Hematopoietic multipotent progenitor cell (in vitro differentiated cells): ENCODE measurements around the gene CYBA. TPM values are rescaled to one million over a fixed set of nuclear protein-coding genes. Genes with fewer than 3 reads are reported as not detected.

Experiments
- DNase-seq, 3 donors: peaks; one replicate each; pipeline ENCODE4 v3.0.0-alpha.2; 2011 to 2015; ENCODE audit warnings: low read depth in 2 of 3, low spot score in 2 of 3
- total RNA-seq: library from RNA; depleted of rRNA; stranded (reverse); fragments of >200 nt; gene quantifications from one replicate; pipeline ENCODE4 v1.2.3, GENCODE V29; 2012

Gene CYBA
- total RNA-seq, 1 donor: 325 TPM

DNA sequence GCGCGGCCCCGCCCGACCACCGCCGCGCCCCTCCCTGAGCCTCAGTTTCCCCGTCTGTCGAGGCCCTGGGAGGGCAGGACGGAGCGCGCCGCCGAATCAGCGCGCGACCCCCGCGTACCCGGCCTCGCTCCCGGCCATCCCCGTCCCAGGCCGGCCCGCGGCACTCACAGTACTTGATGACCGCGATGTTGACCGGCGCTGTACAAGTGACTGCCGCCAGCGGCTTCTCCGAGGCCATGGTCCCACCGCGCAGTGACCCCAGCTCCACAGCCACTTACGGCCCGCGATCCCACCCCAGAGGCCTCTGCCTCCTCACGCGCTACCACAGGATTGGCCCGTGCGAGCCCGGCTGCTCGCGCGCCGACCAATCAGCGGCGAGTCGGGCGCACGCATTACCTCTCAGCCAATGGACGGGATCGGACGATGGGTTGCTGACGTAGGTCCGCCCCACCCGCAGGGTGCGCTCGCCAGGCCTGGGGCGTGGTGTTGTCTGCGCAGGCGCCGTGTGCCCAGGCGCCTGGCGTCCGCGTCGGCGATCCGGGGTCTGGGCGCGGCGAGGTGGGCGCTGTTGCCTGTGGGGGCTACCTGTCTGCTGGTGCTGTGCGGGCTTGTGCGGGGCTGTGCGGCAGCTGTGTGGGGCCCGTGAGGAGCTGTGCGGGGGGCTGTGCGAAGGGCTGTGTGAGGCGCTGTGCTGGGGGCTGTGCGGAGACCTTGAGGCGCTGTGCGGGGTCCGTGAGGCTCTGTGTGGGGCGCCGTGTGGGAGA, 12.2 kb upstream of the CYBA start, which contains the start of gene MVD:
TSS of gene MVD (minus strand) at position 249 of the 764 bp plus-strand sequence. CDS start at position 238, 11 bp downstream.
- peak; percentile 87 to 97 (median 96) for DNase-seq

DNA sequence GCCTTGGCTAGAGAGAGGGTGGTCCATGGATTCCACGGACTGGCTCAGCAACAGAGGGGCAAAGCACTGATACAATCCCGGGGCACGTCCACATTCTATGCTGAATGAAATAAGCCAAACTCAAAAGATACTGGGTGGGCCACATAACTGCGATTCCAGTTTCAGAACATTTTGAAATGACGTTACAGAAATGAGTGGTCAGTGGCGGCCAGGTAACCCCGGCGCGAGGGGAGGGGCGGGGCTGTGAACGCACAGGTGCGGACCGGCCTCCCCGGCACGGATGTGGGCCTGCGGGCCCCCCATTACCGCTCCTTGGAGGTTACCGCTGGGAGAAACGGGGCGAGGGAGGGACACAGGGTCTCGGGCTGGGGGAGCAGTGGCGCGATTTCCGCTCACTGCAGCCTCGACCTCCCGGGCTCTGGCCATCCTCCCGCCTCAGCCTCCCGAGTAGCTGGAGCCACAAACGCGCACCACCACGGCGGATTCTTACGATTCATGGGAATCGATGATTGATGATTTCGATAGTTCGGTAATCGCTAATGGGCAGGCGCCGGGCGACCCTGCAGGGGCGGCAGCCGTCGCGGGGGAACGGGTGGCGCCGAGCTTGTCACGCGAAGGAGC, 11.5 kb upstream of the CYBA start:
- DNase-seq: no peak

DNA sequence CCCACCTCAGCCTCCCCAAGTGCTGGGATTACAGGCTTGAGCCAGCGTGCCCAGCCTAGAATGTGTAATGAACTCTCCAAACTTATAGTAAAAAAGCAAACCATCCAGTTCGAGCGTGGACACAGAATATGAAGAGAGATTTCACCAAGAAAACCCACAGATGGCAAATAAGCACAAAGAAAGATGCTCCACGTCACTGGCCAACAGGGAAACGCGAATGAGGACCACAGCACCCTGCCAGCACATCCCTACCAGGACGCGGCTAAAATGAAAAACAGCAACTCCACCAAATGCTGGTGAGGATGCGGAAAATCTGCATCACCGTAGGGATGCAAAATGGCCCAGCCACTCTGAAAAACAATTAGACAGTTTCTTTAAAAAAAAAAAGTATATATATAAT, 10.6 kb upstream of the CYBA start:
- DNase-seq: no peak

DNA sequence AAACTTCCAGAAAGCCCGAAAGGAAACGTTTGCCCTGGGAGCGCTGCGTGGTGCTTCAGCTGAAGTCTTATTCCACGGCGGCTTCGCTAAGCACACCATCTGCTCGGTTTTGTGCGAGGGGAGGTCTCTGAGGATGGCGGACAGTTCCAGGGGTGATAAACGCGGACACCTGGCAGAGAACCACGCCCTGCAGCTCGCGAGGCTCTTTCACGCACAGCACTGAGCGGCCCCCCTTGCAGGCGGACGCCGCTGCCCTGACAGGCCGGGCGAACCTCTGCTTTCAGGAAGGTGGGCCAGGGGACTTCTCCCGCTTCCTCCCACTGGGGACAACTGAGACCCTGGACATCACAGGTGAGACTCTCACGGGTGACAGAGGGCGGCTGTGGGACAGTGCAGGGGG, 8.3 kb upstream of the CYBA start:
- DNase-seq: no peak

DNA sequence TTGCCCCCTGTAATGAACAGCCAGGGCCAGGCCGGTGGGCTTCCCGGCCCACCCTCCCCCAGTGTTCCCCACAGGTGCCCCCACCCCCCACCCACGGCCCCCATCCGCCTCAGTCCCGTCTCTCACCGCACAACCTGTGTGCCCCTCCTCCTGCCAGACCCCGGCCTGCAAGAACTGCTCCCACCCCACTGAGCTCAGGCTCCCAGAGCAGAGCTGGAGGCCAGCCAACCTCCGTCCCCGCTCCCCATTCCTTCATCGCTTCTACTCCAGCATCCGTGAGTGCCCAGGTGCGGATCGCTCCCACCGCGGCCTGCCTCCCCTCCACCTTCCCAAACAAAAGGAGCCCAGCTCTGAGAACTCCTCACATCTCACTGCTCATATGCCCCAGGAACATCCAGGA, 7.9 kb upstream of the CYBA start:
- DNase-seq: no peak

DNA sequence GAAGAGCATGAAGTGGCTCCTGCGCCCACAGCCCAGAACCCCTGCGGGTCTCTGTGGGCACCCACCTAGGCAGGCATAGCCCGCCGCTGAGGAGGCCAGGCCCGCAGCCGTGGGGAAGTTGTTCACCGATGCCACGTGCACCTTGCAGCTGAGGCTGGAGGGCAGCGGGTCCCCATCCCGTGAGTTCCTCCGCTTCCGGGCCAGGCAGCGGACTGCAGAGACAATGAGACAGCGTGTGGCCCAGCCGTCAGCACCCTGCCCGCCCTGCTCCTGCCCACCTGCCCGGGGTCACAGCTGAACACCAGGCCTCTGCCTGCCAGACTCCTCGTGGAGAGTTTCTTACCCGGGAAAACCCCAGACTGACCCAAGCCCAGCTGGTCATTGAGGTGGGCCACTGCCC, 6.5 kb upstream of the CYBA start:
- DNase-seq: no peak

DNA sequence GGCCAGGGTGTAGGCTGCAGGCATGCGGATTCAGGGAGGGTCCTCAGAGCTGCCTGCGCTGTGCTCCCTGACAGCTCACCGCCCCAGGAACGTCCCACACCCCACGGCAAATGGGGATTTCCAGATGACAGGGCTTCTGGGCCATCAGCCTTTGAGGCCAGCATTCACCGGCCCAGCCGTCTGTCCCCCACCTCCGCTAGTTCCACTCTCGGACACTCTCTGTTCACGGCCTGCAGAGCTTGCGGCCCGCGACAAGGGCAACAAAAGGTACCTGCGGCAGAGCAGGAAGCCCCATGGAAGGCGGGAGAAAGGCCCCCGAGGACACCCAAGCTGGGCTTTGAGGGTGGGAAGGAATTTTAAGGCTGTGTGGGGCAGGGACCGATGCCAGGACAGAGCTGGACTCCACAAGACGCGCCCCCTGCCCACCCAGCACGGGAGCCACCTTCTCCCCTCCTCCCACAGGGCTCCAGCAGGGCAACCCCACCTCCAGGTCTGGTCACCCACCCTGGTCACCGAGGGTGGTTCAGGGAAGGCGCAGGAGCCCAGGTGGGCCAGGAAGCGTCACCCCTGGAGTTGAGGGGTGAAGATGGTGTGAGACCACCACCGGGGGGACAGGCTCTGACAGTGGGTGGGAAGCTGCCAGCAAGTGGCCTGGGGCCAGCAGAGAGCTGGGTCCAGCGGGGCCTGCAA, 5.6 kb upstream of the CYBA start:
- DNase-seq: no peak

DNA sequence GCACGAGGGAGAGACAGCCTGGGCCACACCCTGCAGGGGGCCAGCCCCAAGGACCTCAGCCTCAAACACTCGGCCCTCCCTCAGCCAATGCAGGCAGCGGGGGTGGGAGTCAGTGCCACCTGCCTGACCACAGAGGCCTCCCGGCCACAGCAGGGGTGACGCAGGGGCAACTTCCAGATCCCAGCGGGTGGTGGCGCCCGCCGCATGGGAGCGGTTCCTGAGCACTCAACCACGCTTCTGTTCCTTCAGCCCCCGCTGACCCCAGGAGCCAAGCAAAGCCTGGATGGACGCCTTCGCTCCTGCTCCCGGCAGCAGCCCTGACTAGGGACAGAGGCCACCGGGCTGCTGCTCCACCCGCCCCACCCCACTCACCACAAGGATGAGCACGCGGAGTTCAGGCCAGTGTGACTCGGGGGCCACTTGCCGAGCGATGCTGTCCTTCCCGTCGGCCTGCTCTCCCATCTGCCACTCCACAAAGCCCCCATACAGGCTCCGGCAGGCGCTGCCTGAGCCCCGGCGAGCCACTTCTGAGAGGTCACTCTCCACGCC, 5.0 kb upstream of the CYBA start:
- no peak for DNase-seq

DNA sequence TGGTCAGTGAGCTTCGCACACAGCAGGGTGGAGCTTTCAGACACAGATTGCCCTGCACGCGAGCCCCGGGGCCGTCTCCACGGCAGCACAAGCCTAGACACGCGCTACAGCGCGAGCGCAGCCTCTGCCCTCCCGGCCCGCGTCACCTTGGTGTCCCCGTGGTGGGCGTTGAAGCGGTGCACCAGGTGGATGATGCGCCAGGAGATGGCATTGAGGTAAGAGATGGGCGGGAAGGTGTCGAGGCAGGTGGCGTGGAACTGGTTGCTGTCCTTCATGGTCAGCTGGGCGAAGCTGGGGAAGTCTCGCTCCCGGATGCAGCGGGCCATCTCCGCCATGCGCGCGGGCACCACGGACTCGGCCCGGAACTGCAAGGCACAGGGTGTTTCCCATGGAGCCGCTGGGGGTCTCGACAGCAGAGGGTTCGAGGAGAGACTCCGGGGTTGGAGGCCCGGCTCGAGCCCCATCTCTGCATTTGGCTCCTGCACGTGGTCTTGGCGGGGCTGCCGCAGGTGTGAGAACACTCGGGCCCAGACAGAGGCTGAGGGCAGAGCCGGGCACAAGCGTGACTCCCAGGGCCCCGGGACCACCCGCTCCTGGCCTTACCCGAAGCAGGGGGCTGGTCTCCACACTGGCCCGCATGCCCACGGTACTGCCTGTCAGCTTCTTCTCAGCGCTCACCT, 4.3 kb upstream of the CYBA start:
- no peak for DNase-seq

DNA sequence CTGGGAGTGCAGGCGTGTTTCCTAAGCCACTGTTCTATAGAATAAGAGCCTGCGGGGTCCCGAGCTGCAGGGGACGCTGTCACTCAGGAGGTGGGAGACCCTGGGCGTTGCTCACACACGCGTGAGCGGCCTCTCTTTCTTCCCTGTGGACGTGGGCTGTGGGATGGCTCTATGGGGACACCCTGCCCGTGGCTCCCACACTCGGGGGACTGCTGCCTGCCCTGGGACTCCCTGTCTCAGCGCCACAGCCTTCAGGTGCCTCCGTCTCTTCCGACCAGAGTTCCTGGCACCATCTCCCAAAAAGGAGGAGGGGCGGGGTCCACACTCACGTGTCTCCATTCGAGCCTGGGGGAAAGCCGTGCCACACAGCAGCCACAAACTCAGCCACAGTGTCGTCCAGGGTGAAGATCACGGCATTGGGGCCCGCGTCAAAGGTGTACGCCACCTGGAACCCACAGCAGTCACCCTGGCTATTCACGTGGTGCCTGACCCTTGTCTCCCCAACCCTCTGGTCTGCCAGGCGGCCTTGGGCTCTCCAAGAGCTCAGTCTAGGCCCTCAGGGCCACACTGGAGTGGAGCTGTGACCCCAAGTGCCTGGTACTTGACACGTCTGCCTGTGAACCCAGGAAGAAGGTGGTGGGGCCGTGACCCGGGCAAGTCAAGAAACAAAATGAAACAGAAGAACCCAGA, 3.7 kb upstream of the CYBA start:
- no peak for DNase-seq

DNA sequence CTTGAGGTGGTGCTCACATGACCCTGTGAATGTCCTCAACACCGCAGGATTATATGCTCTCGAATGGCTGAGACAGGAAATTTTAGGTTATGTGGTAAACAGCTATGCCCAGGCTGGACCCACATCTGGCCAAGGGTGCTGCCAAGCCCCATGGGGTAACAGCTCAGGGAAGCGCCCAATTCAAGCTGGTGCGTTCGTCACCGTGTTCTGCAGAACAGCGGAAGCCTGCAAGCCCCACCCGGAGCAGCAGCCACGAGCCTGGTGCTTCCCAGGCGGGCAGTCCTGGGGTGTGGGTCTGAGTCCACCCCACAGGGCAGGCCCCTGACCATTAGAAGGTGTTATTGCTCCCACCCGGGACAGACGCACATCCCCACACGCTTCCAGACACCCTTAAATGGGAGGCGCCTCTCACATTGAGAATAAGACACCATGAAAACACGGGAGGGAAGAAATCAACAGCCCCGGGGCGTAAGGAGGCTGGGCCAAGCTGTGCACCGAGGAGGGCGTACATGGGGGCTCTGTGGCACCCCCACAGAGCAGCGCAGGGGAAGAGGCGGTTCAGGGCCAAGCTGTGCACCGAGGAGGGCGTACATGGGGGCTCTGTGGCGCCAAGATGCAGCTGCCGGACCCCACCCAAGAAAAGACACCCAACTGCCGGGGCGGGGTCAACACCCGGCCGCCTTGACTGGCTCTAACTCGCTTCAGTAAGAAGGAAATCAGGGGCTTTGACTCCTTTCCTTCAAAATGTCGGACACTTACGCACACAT, 2.9 kb upstream of the CYBA start:
- no peak for DNase-seq

DNA sequence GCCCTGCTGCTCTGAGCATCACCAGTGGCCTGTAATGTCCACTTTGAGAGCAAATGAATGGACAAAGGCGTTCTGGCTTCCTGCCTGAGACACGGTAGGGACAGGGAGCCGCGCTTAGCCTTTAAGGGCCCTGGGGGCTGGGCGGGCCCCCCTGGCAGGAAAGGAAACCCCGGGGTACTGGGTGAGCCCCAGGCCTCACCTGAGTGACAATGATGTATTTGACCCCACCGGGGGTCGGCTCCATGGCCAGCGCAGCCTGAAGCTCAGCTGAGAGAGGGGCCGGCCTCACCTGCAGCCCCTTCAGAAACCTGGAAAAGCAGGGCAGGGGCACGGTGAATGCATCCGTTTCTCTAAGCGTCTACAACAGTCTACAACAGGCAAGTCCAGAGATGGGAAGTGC, 2.2 kb upstream of the CYBA start:
- no peak for DNase-seq

DNA sequence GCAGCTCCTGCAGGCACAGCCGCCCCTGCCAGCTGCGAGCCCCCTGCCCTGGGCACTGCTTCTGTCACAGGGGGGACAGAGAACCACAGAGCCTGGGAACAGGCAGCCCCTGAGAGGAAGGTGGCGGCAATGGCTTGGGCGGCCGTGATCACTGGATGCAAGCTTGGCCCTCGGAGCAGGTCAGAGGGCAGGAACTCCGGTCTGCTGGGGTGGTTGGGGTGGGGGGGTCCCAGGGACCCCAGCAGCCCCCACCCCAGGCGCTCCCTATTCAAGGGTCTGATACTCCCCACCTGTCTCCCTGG, 1.9 kb upstream of the CYBA start:
- no peak for DNase-seq

DNA sequence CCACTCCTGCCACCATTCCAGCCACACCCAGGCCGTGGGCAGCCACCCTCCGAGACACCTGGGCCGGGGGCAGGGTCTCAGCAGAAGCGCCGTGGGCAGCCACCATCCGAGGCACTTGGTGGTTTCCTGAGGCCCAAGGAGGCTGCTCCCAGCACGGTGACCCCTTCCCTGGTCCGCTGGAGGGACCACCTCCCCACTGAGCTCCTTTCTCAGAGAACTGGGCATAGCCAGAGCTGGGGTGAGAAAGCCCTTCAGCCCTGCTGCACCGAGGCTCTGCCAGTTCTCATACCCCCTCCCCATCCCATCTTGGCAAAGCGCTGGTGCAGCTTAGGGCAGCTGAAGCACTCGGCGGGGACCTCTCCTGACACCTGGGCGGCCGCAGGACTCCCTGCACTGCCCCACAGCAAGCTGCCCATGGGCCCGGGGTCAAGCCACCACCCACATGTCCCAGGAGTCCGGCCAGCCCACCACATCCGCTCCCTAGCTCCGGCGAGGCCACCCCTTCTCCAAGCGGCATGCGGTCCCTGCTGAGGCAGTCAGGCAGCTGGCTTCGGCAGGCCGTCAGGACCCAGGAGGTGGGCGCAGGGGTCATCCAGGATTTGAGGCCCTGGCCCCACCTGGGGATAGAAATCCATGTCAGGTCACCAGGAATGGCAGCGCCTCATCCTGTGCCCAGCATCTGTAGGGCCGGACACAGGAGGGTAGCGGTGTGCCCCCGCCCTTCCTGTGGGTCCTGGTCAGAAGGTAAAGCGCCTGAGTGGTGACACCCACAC, 1.3 kb upstream of the CYBA start:
- no peak for DNase-seq

DNA sequence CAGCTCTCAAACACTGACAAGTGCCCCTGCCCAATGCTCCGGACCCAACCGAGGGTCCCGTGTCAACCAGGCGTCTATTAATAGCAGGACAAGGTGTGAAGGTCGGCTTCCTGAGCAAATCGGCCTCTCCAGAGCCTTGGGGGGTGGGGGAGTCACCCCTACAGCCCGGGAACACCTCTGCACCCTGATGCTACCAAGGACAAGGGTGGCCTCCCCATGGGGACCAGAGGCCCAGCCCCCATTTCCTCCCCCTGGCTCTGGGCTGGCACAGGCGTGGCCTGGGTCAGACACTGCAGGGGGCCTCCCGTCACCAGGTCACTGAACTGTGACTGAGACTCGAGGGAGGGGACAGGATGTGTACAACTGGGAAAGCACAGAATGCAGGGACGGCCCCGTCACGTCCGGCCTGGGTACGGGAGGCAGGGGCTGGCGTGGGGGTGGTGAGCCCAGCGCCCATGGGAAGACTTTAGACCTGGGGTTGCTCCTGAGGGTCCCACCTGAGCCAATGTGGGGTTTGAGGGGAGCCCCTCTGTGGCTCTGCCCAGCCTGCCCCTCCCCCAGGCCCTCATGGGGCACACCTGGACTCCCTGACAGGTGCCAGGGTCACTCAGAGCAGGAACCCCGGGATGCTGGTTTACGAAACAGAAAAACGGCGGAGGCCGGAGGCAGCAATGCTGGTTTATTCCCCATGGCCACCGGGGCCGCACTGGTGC, 579 bp upstream of the CYBA start:
- peak in 2 of 3 donors; percentile 54 to 56 for DNase-seq

DNA sequence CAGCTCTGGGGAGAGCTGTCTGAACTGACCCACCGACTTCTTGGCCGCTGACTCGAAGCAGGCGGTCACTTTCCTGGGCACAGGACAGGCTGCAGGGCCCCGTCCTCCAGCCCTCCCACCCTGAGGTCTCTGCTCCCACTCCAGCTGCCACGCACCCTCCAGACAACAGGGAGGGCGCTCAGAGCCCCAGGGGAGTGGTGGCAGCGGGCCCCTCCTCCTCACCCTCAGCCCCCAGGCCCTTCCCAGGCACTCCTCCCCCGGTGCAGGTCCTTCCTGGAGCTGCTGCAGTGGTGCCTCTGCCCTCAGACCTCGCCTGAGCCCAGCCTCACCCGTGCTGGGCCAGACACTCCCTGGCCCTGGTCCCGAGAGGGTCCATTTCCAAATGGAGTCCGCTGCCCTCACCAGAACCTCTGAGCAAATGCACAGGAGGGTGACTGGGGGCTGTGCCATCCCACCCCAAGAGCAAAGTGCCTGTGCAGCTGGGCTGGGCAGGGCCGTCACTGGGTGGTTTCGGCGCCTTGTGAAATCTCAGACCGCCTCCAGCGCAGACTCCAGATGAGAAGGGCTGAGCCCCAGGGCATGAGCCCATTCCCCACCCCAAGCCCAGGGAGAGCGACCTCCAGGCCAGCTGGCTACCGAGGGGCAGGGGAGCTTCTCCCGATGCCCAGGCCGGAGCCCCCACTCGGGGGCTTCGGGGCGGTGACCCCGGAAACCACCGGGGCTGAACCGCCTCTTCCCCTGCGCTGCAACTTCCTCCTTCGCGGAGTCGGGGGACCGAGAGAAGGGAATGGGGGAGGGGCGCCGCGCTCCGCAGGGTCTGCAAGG, 717 bp downstream of the CYBA start:
- peak in 1 of 3 donors; percentile 56 for DNase-seq

DNA sequence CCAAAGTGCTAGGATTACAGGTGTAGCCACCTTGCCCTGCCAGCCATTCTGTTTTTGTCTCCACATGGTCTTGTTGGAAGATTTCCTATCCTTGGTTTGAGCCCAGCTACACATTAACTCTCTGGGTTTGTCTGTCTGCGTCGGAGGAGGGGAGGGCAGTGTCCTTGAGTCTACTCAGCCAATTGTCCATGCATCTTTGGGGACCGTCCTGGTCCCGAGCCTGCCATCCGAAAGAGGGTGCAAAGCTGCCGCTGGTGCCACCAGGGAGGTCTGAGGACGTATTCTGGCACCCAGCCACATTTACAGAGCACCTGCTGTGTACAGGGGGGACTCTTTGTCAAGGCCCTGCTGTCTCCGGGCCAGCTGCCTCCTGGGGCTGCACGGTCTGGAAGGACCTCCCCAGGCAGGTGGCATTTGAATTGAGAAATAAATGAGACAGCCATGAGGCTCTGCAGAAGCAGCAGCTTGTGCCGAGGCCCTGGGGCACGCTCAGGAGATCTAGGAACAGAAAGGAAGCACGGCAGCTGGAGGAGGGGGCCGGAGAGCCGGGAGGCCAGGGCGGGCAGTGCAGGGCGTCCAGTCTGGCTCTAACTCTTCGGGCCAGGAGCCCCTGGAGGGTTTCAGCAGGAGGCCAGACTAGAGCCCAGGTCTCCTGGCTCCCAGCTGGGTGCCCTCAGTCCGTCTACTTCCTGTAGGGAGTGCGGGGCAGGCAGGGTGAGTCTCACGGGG, 1.5 kb downstream of the CYBA start:
- DNase-seq: no peak
